Right lobe of liver (tissue), 4 donors: ENCODE data around the gene ARHGAP32.

Experiments used
- POLR2A ChIP-seq: fragments of 450-650 bp; IDR thresholded peaks from one replicate; pipeline ENCODE4 v1.6.1; 2017; ENCODE audit warnings: antibody characterized with exemption, mild to moderate bottlenecking
- TF ChIP-seq, protein P1 (sequence below), 4 donors: fragments of 200-600 bp in 3 of 4; fragments of 450-650 bp in 1 of 4; IDR thresholded peaks; one replicate each; pipeline versions ENCODE4 v1.5.1 to v1.8.0; 2016 to 2022; ENCODE audit warnings: antibody characterized with exemption in 4 of 4, mild to moderate bottlenecking in 2 of 4
- donor health status: DM: no; HTN: no; CAD: no.
- donor health status: DM: no; HTN: no; CAD: no.
- donor health status: DM: no; HTN: yes; CAD: no.

DNA sequence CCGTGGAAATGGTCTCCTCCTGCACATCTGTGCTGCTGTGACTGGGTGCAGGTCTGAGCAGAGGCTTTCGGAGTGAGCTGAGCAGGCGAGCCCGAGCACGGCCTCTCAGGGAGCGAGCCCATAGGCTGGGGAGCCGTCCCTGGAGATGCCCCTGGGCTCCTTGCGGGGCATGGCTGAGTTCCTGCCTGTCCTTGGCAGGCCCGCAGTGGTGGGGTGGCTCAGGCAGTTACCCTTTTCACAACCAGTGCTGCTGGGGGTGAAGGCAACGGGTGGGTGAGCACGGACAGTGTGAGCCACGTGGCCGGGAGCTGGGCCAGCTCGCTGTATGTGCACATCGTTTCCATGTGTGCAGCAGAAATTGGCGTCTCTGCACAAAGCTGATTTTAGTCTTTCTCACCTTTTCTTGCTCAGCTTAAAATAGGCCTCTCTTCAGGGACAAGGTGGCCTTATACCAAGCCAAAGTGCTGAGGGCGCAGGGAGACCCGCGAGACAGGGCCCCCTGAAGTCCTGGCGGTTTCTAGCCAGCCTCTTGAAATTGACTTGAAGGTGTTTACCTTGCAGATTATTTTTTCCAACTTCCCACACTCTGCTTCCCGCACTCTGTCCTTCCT is 249.2 kb downstream of the ARHGAP32 start, which contains the start of gene TP53AIP1:
- TF ChIP-seq, protein P1, sequence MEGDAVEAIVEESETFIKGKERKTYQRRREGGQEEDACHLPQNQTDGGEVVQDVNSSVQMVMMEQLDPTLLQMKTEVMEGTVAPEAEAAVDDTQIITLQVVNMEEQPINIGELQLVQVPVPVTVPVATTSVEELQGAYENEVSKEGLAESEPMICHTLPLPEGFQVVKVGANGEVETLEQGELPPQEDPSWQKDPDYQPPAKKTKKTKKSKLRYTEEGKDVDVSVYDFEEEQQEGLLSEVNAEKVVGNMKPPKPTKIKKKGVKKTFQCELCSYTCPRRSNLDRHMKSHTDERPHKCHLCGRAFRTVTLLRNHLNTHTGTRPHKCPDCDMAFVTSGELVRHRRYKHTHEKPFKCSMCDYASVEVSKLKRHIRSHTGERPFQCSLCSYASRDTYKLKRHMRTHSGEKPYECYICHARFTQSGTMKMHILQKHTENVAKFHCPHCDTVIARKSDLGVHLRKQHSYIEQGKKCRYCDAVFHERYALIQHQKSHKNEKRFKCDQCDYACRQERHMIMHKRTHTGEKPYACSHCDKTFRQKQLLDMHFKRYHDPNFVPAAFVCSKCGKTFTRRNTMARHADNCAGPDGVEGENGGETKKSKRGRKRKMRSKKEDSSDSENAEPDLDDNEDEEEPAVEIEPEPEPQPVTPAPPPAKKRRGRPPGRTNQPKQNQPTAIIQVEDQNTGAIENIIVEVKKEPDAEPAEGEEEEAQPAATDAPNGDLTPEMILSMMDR (IDR thresholded peaks at IDR 0.05), result no peak
- TF ChIP-seq POLR2A, result no peak
